H1 (cell line): ENCODE data around the gene MYO18A. TPM values are rescaled to one million over a fixed set of nuclear protein-coding genes. Genes with fewer than 3 reads are reported as not detected.
A peak's percentile ranks its signal among the peaks of the same experiment; 100 is the strongest.

Experiments
- ASH2L ChIP-seq: fragments of 200-600, 300-600 bp; sonication (generic); IDR thresholded peaks from one replicate; pipeline ENCODE4 v1.7.1; 2017; ENCODE audit warnings: low read length
- BCL11A ChIP-seq, 2 experiments: IDR thresholded peaks; one replicate each; pipeline ENCODE4 v1.6.1; 2011; ENCODE audit warnings: low read depth in 2 of 2, low read length in 2 of 2, mild to moderate bottlenecking in 2 of 2
- BRCA1 ChIP-seq: IDR thresholded peaks from 2 replicates; pipeline ENCODE4 v1.6.1; 2012; ENCODE audit warnings: low read depth, low read length, improper control_type of control experiment
- CEBPB ChIP-seq: IDR thresholded peaks from 2 replicates; pipeline ENCODE4 v1.6.1; 2012; ENCODE audit warnings: low read depth, low read length
- CTBP2 ChIP-seq: IDR thresholded peaks from 2 replicates; pipeline ENCODE4 v1.7.0; 2011; ENCODE audit warnings: borderline replicate concordance, mild to moderate bottlenecking, moderate library complexity, mixed read lengths, low read length; ENCODE audit not compliant: insufficient read depth, insufficient read length
- EP300 ChIP-seq, 2 experiments: IDR thresholded peaks; 1 replicate in 1 of 2; 2 replicates in 1 of 2; pipeline ENCODE4 v1.6.1; 2011 to 2012; ENCODE audit warnings: low read depth in 2 of 2, low read length in 2 of 2, mild to moderate bottlenecking in 2 of 2, borderline replicate concordance in 1 of 2, inconsistent platforms in 1 of 2, moderate library complexity in 1 of 2
- KDM5A ChIP-seq: fragments of 200-600 bp; IDR thresholded peaks from 2 replicates; pipeline ENCODE4 v1.7.1; 2012; ENCODE audit warnings: mild to moderate bottlenecking, low read length, inconsistent platforms, mixed read lengths
- MAFK ChIP-seq: IDR thresholded peaks from 2 replicates; pipeline ENCODE4 v1.6.1; 2012; ENCODE audit warnings: low read depth, mild to moderate bottlenecking, improper control_type of control experiment, low read length
- NANOG ChIP-seq: IDR thresholded peaks from 2 replicates; pipeline ENCODE4 v1.6.1; 2011; ENCODE audit warnings: low read length, low read depth, mild to moderate bottlenecking, inconsistent platforms; ENCODE audit not compliant: insufficient read depth, poor library complexity, severe bottlenecking
- PHF8 ChIP-seq: fragments of 200-600 bp; sonication (generic); conservative IDR thresholded peaks from 2 replicates; pipeline ENCODE4 v1.7.1; 2012; ENCODE audit warnings: low read depth, mild to moderate bottlenecking, inconsistent platforms, low read length, moderate library complexity
- POLR2A ChIP-seq, 2 experiments: IDR thresholded peaks; 1 replicate in 1 of 2; 2 replicates in 1 of 2; pipeline ENCODE4 v1.6.1; 2011; ENCODE audit warnings: low read depth in 2 of 2, low read length in 2 of 2, mild to moderate bottlenecking in 2 of 2; ENCODE audit errors: control extremely low read depth in 1 of 2
- RNF2 ChIP-seq: fragments of 200-900, 300-1000 bp; sonication (generic); IDR thresholded peaks from 2 replicates; pipeline ENCODE4 v1.7.1; 2016; ENCODE audit warnings: borderline replicate concordance, low read depth, mild to moderate bottlenecking, antibody characterized with exemption, low read length; ENCODE audit not compliant: poor library complexity, severe bottlenecking; ENCODE audit errors: missing control alignments
- SAP30 ChIP-seq: fragments of 300-600 bp; sonication (generic); IDR thresholded peaks from 2 replicates; pipeline ENCODE4 v1.7.1; 2012; ENCODE audit warnings: low read length, moderate library complexity, mild to moderate bottlenecking, inconsistent platforms; ENCODE audit not compliant: insufficient read depth, insufficient replicate concordance
- SP1 ChIP-seq: IDR thresholded peaks from 2 replicates; pipeline ENCODE4 v1.6.1; 2011; ENCODE audit warnings: low read depth, low read length
- TAF7 ChIP-seq: optimal IDR thresholded peaks from 2 replicates; pipeline ENCODE3; 2011; ENCODE audit warnings: low read depth, mild to moderate bottlenecking, inconsistent platforms, low read length, moderate library complexity, borderline replicate concordance
- polyA plus RNA-seq, 7 experiments: library from polyadenylated mRNA; depleted of rRNA in 3 of 7; stranded (reverse) in 5 of 7; unstranded in 2 of 7; fragments of >200 nt in 5 of 7; fragments of 200-250 nt in 2 of 7; gene quantifications; 1 replicate in 5 of 7; 2 replicates in 1 of 7; 4 replicates in 1 of 7; pipeline versions ENCODE4 v1.2.1 to v1.2.3, GENCODE V29; 2011 to 2013; ENCODE audit warnings: missing spikeins in 2 of 7, mixed read lengths in 2 of 7
- total RNA-seq: library from RNA; stranded (reverse); fragmentation: NEBNext Ultra II Directional; extraction: Animal tissue kit (Norgen Biotek cat#: 25700); gene quantifications from 2 replicates; pipeline ENCODE4 v1.2.1, GENCODE V29; 2021
- TF ChIP-seq, protein P1 (sequence below), 3 experiments: IDR thresholded peaks; 1 replicate in 2 of 3; 2 replicates in 1 of 3; pipeline versions ENCODE4 v1.5.1 to v1.6.1; 2011; ENCODE audit warnings: low read length in 3 of 3, mild to moderate bottlenecking in 3 of 3, inconsistent platforms in 2 of 3, low read depth in 1 of 3, moderate library complexity in 1 of 3; ENCODE audit not compliant: insufficient read depth in 1 of 3; ENCODE audit errors: control extremely low read depth in 1 of 3

MYO18A gene
- total and polyA plus RNA-seq, 2 of the 8 experiments (the other 6 are each of a cell fraction or from before 2014, with no cell fraction given), result 7.6 to 43.8 TPM

DNA sequence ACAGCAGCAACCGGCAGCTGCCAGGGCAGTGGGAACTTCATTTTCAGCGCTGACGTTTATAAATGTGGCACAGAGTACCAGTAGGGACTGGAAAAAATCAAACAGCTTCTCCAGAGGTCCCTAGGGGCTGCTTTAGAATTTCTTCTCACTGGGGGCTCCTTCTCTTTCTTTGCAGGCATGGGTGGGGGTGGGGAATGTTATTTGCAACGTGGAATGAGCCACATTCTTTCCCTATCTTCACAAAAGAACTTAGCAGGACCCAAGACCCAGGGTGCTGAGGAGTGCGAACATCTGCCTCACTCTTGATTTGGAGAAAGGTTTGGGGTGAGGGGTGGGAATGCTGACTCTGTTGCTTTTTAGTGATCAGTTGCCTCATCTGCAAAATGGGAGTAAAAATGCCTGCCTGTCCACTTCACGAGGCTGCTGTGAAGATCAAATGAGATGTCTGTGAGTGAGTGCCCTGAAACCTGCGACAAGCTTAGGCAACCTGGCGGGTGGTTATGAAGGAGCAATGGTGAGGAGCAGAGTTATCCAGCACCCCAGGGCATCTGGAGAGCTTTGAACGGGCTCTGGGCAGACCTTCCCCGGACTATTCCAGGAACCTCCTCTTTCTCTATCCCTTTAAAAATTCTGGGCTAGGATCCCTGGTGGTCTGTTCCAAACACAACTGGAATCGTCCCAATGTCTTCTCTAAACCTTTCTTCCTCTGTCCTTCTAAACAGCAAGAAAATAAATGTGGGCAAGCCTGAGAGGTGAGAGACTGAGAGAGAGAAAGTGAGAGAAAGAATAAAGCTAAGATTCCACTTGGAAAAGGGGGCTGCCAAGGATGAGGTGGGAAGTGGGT is 148.0 kb downstream of the MYO18A start (continued):
- 0 out of 2 replicates have a peak, but pooled peaks have one; percentile 2 for TF ChIP-seq CEBPB
- TF ChIP-seq NANOG, result peak; percentile 3
- TF ChIP-seq CTBP2, result no peak
- no peak for TF ChIP-seq BCL11A (IDR thresholded peaks at IDR 0.05; ENCODE audit: low read depth in 2 of 2, low read length in 2 of 2)
- TF ChIP-seq SAP30, result no peak
- TF ChIP-seq, protein P1, sequence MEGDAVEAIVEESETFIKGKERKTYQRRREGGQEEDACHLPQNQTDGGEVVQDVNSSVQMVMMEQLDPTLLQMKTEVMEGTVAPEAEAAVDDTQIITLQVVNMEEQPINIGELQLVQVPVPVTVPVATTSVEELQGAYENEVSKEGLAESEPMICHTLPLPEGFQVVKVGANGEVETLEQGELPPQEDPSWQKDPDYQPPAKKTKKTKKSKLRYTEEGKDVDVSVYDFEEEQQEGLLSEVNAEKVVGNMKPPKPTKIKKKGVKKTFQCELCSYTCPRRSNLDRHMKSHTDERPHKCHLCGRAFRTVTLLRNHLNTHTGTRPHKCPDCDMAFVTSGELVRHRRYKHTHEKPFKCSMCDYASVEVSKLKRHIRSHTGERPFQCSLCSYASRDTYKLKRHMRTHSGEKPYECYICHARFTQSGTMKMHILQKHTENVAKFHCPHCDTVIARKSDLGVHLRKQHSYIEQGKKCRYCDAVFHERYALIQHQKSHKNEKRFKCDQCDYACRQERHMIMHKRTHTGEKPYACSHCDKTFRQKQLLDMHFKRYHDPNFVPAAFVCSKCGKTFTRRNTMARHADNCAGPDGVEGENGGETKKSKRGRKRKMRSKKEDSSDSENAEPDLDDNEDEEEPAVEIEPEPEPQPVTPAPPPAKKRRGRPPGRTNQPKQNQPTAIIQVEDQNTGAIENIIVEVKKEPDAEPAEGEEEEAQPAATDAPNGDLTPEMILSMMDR (IDR thresholded peaks at IDR 0.05; ENCODE audit: control extremely low read depth in 1 of 3, insufficient read depth in 1 of 3, low read depth in 1 of 3, low read length in 3 of 3), result no peak
- peak; percentile 80 for TF ChIP-seq ASH2L
- no peak for TF ChIP-seq PHF8
- peak; percentile 19 for TF ChIP-seq TAF7
- no peak for TF ChIP-seq RNF2
- peak in 1 of 2 experiments; percentile 1; a peak in 1 of 3 replicates for TF ChIP-seq POLR2A (IDR thresholded peaks at IDR 0.05; ENCODE audit: control extremely low read depth in 1 of 2, low read depth in 2 of 2, low read length in 2 of 2)
- peak; percentile 75; the same call in 1 of the 2 replicates for TF ChIP-seq MAFK
- TF ChIP-seq SP1, result peak; percentile 90
- peak in 1 of 2 experiments; percentile 87; a peak in 1 of 3 replicates for TF ChIP-seq EP300 (IDR thresholded peaks at IDR 0.05; ENCODE audit: borderline replicate concordance in 1 of 2, low read depth in 2 of 2, low read length in 2 of 2)
- no peak for TF ChIP-seq BRCA1
- no peak for TF ChIP-seq KDM5A
